ENCODE data around the gene MAP3K15.

MAP3K15 gene

GRCh38 chrX:19389227-19389845 is 126.0 kb downstream of the MAP3K15 start:
- Histone ChIP-seq H4K20me1 (ENCODE audit: insufficient read depth, low read length) (no peaks in the 10 kb centered on the region), H2AFZ (ENCODE audit: low read length) (no peak overlapping the region), H3K4me1 (ENCODE audit: insufficient read depth, low read length, severe bottlenecking) (no peaks in the 10 kb centered on the region), H3K27ac (ENCODE audit: low read depth, low read length, poor library complexity, severe bottlenecking) (no peak overlapping the region), H3F3A (ENCODE audit: insufficient read depth, low read length) (no peaks in the 10 kb centered on the region), H3K36me3 (ENCODE audit: insufficient read depth, low read length) (no peaks in the 10 kb centered on the region), H3K27me3 (ENCODE audit: insufficient read depth, low read length) (no peaks in the 10 kb centered on the region), H3K9me2 (ENCODE audit: low read depth, low read length) (no peaks in the 10 kb centered on the region), H3K4me3 (ENCODE audit: low read depth, low read length, poor library complexity, severe bottlenecking) (no peak overlapping the region), H3K79me2 (ENCODE audit: insufficient read depth, low read length) (no peaks in the 10 kb centered on the region), H3K9ac (ENCODE audit: low read length) (no peak overlapping the region), H3K9me3 (ENCODE audit: low read length) (no peaks in the 10 kb centered on the region), H3K4me2 (ENCODE audit: low read length) (no peak overlapping the region)
- no peak for TF ChIP-seq EZH2 (IDR thresholded peaks at IDR 0.05; ENCODE audit: borderline replicate concordance, low read length)

GRCh38 chrX:19388741-19389140 is 126.6 kb downstream of the MAP3K15 start:
- no peaks in the 10 kb centered on the region for H3K27me3 ChIP-seq (ENCODE audit: insufficient read depth, low read length)
- no peaks in the 10 kb centered on the region for H3F3A ChIP-seq (ENCODE audit: insufficient read depth, low read length)
- no peaks in the 10 kb centered on the region for H4K20me1 ChIP-seq (ENCODE audit: insufficient read depth, low read length)
- H3K4me2 ChIP-seq (ENCODE audit: low read length), result no peak overlapping the region
- no peaks in the 10 kb centered on the region for H3K36me3 ChIP-seq (ENCODE audit: insufficient read depth, low read length)
- no peaks in the 10 kb centered on the region for H3K4me1 ChIP-seq (ENCODE audit: insufficient read depth, low read length, severe bottlenecking)
- H3K9me2 ChIP-seq (ENCODE audit: low read depth, low read length), result no peaks in the 10 kb centered on the region
- no peak overlapping the region for H3K4me3 ChIP-seq (ENCODE audit: low read depth, low read length, poor library complexity, severe bottlenecking)
- H2AFZ ChIP-seq (ENCODE audit: low read length), result no peak overlapping the region
- no peak overlapping the region for H3K9ac ChIP-seq (ENCODE audit: low read length)
- H3K27ac ChIP-seq (ENCODE audit: low read depth, low read length, poor library complexity, severe bottlenecking), result no peak overlapping the region
- H3K9me3 ChIP-seq (ENCODE audit: low read length), result no peaks in the 10 kb centered on the region
- no peak for TF ChIP-seq CTCF (IDR thresholded peaks at IDR 0.05; ENCODE audit: low read length)
- no peak for TF ChIP-seq EZH2 (IDR thresholded peaks at IDR 0.05; ENCODE audit: borderline replicate concordance, low read length)
- H3K79me2 ChIP-seq (ENCODE audit: insufficient read depth, low read length), result no peaks in the 10 kb centered on the region

GRCh38 chrX:19388064-19388679 is 127.1 kb downstream of the MAP3K15 start:
- Histone ChIP-seq H3K9me2 (ENCODE audit: low read depth, low read length) (no peaks in the 10 kb centered on the region), H3F3A (ENCODE audit: insufficient read depth, low read length) (no peaks in the 10 kb centered on the region), H3K4me2 (ENCODE audit: low read length) (no peak overlapping the region), H3K9ac (ENCODE audit: low read length) (no peak overlapping the region), H3K4me1 (ENCODE audit: insufficient read depth, low read length, severe bottlenecking) (no peaks in the 10 kb centered on the region), H3K27me3 (ENCODE audit: insufficient read depth, low read length) (no peaks in the 10 kb centered on the region), H4K20me1 (ENCODE audit: insufficient read depth, low read length) (no peaks in the 10 kb centered on the region), H3K9me3 (ENCODE audit: low read length) (no peaks in the 10 kb centered on the region), H3K27ac (ENCODE audit: low read depth, low read length, poor library complexity, severe bottlenecking) (no peak overlapping the region), H3K79me2 (ENCODE audit: insufficient read depth, low read length) (no peaks in the 10 kb centered on the region), H2AFZ (ENCODE audit: low read length) (no peak overlapping the region), H3K36me3 (ENCODE audit: insufficient read depth, low read length) (no peaks in the 10 kb centered on the region), H3K4me3 (ENCODE audit: low read depth, low read length, poor library complexity, severe bottlenecking) (no peak overlapping the region)
- TF ChIP-seq EZH2 (IDR thresholded peaks at IDR 0.05; ENCODE audit: borderline replicate concordance, low read length) (no peak), CTCF (IDR thresholded peaks at IDR 0.05; ENCODE audit: low read length) (no peak)

GRCh38 chrX:19386679-19387078 is 128.6 kb downstream of the MAP3K15 start:
- Histone ChIP-seq H2AFZ (ENCODE audit: low read length) (no peak overlapping the region), H3K4me2 (ENCODE audit: low read length) (no peak overlapping the region), H3F3A (ENCODE audit: insufficient read depth, low read length) (no peaks in the 10 kb centered on the region), H3K9ac (ENCODE audit: low read length) (no peak overlapping the region), H3K79me2 (ENCODE audit: insufficient read depth, low read length) (no peaks in the 10 kb centered on the region), H3K4me3 (ENCODE audit: low read depth, low read length, poor library complexity, severe bottlenecking) (no peak overlapping the region), H3K36me3 (ENCODE audit: insufficient read depth, low read length) (no peaks in the 10 kb centered on the region), H4K20me1 (ENCODE audit: insufficient read depth, low read length) (no peaks in the 10 kb centered on the region), H3K9me3 (ENCODE audit: low read length) (no peaks in the 10 kb centered on the region), H3K27ac (ENCODE audit: low read depth, low read length, poor library complexity, severe bottlenecking) (no peak overlapping the region), H3K27me3 (ENCODE audit: insufficient read depth, low read length) (no peaks in the 10 kb centered on the region), H3K4me1 (ENCODE audit: insufficient read depth, low read length, severe bottlenecking) (no peaks in the 10 kb centered on the region), H3K9me2 (ENCODE audit: low read depth, low read length) (no peaks in the 10 kb centered on the region)
- TF ChIP-seq CTCF (IDR thresholded peaks at IDR 0.05; ENCODE audit: low read length), result no peak
- TF ChIP-seq EZH2 (IDR thresholded peaks at IDR 0.05; ENCODE audit: borderline replicate concordance, low read length), result no peak

Data from OCI-LY1 (cell line).